ENCODE results near the gene TPBGL.

GRCh38 chr11:75208446-75208845 lies 32.1 kb upstream of the TPBGL start:
- TF ChIP-seq POLR2A (IDR thresholded peaks at IDR 0.05): no peak
- TF ChIP-seq CTCF (IDR thresholded peaks at IDR 0.05): no peak

Measured in suprapubic skin (tissue), 3 donors.